GM19372 (cell line): ENCODE data around the gene NTM.

Experiments
- ATAC-seq: cut with Tn5 transposase; IDR thresholded peaks from one replicate; pipeline ENCODE4 v1.9.1; 2021; ENCODE audit warnings: mild to moderate bottlenecking, low read depth, moderate library complexity; ENCODE audit not compliant: unreplicated experiment

Gene NTM

DNA sequence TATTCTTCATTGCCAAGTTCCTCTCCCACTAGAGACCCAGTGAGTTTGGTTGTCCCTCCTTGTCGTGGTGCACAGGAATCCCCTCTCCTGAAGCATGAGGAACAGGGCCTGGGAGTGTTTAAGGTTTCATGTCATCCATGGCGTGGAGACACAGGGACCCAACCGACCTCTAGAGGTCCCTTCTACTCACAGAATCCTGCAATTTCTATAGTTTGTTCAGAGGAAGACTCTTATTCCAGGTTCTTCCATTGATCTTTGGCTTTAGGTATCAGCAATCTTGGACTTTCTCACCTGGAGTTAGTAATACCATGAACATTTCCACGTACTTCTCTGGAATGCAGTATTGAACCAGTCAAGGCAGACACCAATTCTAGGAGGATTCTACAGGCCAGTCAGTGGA, 548.2 kb downstream of the NTM start:
- no peak for ATAC-seq

DNA sequence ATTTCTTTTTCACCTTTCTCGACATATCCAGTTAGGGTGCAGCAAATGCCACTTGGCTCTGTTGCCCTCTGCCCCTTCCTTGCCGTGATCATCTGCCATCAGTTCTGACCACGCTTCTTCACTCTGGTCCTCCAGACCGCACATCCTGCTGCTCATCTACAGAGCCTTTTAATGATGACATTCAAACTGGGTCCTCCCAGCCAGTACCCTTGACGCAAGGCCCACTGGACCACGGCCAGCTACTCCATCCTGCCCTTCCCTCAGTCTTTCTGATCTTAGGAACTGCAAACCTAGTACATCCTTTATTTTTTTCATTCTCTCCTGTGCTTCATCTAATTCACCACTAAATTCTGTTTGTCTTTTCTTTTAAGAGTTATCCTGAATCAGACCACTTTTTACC, 551.8 kb downstream of the NTM start:
- no peak for ATAC-seq

DNA sequence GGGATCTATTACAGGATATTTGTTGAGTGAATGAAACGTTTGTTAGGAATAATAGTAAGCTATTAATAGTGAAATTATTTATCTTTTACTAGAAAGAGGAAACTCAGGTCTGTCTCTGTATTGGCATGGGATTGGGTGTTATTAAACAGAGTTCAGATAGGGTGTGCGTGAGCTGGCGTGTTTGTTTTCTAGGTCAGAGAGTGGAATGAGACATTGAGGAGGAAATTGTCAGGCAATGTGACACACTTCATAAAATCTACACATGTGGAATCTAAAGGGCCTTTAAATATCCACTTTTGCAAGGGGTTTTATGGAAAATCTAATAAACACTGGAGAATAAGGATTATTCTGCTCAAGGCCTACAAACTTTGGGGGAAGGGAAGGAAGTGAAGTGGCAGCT, 552.9 kb downstream of the NTM start:
- ATAC-seq: no peak

DNA sequence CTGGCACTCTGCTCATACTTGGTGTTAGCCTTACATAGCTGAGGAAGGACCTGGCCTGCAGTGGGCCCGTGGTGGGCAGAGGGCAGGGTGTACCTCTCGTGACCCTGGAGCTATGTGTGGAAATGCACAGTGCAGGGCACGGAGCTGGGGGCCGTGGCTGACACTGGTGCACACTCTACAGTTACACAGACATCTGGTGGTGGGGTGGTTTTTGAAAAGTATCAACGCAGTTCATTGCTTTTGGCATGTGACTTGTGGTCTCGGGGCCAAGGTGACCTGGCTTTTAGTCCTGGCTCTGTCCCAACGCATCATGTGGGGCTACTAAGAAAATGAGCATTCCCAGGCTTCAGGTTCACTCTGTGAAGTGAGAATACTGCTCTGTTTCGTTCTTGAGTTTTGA, 553.6 kb downstream of the NTM start:
- no peak for ATAC-seq

DNA sequence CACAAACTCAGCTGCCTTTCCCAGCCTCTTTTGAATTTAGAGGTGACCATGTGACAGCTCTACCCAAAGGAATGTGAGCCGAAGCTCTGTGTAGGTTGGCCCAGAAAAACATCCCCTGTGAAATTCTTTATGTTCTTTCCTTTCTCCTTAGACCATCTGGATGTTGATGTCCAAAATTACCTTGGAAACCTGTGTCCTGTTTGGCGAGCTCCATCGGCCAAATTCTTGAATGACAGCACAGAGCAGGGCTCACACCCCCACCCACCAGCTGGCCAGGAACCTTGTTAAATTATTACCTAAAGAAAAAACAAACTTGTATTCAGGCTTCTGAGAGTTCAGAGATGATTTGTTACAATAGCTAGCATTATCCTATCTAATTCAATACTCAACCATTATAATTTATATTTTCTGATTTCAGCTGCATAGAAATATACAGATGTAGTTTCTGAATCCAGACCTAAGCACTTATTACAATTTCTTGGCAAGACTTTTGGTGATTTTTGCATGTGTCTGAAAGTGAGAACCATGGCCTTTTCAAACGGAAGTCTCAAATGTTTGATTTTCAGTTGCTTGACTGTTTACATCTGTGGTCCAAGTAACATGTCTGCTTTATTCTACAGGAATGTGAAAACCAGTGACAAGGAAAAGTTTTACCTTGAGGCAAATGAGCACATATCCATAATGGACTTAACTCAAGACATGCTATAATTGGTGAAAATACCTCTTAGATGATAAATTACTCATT, 554.2 kb downstream of the NTM start:
- ATAC-seq: no peak

DNA sequence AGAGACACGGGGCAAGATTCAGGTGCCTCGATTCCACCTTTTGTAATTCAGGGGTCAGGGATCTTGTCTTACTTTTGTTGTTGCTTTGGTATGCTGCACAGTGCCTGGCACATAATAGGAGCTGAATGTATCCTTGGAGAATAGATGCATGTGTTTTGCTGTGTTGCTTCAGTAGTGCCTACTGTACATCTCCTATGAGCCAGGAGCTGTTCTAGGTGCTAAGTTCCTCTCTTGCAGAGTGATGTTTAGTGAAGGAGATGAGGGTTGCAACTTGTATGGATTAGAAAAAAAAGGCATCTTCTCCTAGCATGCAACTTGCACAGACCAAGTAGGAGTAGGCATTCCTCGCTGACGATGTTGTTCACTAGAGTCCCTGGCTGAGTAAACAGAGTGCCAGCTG, 555.4 kb downstream of the NTM start:
- no peak for ATAC-seq

DNA sequence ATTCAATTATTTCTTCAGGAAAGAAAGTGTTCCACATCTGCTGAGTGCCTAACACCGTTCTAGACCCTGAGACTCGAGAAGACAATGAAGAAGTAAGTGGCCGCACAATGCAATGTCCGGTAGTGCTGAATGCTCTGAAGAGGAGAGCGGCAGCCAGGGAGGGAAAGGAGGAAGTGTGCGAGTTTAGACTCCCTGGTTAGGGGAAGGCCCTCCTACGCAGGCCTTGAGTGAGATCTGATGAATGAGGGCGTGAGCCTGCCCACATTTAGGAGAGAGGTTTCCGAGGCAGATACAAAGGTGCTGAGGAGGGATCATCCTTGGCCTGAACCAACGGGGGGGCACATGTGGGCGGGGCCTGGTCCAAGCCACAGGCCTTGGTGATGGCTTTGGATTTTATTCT, 558.6 kb downstream of the NTM start:
- no peak for ATAC-seq

DNA sequence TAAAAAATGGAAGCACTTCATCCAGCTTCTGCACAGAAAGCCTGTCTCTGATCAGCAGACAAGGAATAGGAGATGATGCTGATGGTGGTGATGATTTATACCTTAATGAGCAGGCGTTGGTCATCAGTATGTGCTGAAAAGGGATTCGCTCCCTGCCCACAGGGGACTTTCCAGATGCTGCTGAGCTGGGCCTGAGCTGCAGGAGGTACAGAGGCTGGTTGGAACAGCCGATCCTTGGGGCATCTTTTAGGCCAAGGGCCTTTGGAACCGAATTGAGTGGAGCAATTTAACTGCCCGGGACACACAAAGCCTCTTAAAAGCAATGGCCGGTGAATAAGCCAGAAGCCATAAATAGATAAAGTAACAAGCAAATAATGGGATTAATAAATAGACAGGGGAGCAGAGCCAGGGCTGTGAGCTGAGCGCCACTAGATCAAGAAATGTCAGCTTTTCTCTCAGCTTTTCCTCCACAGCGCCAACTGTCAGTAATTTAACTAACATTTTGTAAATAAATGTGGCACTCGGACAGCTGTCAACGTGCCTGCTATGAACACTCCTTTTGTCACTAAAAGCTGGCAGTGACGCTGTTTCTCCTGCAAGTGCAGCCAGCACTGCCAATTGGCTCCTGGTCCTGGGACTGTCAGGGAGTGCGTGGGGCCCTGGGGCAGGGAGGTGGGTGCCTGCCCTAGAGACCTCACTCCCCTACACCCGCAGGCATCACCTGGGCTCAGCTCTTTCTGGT, 562.3 kb downstream of the NTM start:
- ATAC-seq: no peak

DNA sequence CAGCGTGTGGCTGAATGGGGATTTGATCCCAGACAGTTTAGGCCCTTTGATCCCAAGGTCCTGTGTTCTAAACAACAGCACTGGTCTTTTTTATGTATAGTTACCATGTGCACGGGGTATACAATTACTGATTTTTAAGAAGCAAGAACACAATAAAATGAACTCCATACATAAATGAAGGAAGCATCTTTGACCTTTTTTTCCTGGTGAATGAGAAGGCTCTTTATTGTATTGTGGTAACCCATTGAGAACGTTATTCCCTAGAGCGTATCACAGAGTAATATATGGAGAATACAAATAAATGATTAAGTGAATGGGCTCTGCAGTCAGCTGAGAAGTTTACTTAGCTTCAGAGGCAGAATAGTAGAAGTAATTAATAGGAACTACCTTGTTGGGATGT, 563.6 kb downstream of the NTM start:
- no peak for ATAC-seq

DNA sequence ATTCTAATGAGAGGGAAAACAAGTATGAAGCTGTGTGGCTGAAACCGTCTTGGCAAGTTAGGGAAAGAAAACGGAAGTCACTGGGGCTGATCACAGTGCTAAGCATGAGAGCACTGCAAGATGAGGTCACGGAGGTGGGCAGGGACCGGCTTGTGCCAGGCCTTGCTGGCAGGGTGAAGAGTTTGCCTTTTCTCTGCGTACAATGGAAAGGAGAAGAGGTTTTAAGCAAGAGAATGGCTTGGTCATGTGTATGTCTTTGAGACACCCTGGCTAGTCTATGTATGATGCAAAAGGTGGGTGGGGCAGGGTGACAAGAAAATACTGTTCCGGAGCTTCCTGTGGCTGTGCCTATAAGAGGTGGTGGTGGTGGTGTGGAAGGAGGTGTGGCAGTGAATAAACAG, 567.9 kb downstream of the NTM start:
- ATAC-seq: no peak

DNA sequence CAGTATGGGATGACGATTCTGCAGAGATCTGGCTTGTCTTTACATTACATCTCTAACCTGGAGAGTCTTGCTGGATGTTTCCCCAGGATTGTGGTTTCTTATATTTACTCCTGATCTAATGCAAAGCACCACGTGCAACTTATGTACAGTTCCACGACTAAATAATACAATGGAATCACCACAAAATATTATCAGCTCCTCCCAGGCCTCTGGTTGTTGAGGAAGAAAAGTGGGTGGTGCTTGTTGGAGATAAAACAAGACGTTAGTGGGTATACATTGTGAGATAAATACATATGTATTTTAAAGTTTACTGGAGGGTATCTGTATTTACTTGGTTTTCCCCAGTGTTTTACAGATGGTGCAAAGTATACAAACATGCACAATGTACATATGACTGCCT, 569.7 kb downstream of the NTM start:
- no peak for ATAC-seq

DNA sequence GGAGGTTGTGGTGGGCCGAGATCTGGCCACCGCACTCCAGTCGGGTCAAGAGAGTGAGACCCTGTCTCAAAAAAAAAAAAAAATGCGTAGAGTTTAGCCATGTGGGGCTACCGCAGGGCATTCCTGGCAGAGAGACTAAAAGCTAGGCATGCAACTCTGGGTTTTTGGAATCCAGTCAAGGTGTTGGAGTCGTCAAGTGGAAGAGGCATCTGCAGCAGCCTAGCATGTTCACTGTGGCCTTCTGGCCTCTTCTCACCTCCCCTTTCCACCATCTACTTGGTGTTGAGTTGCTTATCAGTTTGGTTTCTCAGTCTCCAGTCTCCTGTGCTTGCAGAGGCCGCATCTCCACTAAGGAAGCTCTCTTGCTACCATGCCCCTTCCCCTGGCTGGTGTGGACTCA, 572.5 kb downstream of the NTM start:
- ATAC-seq: no peak

DNA sequence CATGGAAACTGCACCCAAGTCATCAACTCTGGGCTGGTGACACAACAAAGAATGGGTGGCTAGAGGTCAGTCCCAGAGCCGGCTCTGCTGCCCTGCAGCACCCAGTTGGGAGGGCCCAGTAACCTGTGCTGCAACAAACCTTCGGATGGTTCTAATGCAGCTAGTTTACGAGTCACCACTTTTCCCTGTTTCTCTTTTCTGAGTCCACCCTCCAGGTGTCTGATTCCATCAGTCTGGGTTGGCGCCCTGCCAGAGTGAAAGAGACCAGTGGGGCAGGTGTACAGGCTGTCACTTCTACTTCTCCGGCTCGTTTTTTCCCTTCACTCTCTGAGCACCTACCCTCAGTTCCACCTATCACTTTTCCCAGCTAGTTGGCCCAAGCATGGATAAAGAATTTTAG, 572.9 kb downstream of the NTM start:
- ATAC-seq: no peak

DNA sequence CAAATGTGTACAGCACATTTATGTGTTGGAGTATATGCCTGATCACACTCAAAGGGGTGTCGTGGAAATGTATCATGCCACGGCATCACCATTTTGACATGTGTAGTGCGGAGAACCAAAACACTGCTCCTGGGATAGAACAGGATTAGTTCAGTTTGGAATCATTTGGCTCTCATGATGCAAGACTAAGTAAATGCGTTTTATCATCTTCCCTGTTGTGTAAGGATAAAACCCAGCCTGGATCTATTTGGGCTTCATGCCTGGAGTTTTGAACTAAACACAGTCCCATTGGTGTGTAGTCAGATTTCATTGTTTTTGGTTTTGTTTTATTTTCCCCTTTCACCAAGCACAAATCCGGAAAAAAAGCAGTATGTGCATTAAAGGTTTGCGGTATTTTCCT, 574.3 kb downstream of the NTM start:
- ATAC-seq: no peak

DNA sequence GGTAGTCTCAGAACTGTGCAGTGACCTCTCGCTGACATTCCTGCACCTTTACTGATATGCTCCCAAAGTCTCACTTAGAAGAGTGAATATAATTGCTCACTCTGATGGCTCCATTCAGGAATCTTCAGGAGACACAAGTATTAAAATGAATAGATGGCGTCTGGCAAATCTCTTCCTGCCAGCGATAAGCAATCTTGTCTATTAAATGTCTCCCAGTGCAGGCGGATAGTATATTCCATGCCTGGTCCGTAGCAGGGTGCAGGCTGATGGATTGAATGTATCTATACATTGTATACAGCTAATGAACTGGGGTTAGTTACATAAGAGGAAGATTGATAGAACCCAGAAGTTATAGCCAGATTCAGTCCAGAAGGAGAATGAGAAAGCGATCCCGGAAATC, 575.3 kb downstream of the NTM start:
- no peak for ATAC-seq

DNA sequence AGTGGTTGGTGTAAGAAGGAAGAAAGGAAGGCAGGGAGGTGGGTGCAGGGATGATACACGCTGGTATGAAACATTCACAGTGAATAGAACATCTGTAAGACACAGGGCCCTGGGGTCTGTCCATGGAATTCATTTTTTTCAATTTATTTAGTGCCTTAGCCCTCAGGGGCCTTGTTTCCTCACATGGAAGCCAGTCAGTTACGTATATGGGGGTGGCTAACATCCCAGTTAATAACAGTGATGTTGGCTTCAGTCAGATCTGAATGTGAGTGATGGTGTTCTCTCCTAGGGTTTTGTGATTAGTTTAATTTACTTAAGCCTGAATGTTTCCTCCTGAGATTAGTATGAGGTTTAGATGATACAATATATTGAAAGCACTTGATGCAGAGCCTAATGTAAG, 577.1 kb downstream of the NTM start:
- no peak for ATAC-seq

DNA sequence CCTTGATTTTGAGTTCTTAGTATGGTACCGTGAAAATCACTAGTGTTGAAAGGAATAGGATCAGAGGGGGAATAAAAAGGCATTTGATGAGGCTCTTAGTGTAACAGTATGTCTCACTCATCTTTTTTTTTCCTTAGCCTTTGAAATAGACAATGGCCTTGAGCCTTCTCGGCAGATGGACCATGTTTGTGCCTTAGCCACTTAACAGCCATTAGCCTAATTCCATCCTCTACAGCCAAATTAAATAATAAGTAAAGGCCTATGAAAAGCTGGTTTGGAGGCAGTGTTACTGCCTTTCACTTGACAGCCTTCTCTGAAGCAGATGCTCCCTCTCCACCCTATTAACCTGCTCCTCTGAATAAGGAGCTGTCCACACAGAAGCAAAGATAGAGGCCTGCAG, 580.7 kb downstream of the NTM start:
- ATAC-seq: no peak

DNA sequence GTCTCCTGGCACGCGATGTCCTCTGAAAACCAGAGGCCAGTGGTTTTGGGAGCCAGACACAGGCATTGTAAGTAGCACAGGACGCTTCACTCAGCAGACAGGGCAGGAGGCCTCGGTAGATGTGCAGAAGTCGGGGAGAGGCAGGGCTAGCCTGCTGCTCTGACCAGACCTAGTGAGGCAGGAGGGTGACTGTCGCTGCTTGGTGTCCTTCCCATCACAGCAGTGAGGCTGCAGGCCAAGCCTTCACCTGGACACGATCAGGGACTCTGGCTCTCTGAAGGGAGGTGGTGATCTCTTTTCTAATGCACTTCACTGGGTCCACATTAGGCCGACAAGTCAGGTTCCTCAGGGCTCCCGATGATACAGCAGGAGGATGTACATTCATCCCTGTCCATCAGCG, 583.7 kb downstream of the NTM start:
- ATAC-seq: no peak

DNA sequence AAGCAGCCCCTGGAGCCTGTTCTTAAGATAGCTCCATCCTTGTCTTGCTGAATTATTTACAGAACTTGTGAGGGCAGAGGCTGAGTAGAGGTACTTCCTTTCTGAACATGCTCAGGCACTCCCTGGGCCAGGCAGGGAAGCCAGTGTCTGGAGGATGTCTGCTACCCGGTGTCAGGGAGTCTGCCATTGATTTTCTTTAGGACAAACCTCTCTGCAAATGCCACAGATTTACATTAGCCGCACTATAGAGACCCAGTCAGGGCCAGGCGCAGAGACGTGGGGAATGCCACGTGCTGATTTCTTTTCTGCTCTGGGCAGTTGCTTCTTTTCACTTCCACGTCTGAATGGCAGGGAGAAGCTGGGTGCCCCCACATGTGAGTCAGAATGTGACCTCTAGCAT, 585.5 kb downstream of the NTM start:
- ATAC-seq: no peak

DNA sequence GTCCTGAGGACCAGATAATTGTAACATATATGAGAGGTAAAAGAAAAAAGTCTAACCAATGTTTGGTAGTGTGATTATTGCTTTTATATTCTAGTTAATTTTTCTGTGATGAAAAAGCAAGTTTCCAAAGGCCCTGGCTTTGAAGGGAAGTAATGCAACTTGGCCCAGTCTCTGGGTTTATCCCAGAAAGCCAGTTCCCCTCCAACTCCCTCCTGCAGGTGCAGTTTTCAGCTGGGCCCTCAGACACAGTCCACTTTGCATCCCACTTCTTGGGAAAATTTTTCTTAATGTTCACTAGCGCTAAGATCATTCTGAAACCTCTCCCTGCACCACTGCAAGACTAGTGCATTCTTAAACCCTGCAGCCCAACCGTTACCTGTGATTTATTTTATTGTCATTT, 586.8 kb downstream of the NTM start:
- no peak for ATAC-seq

DNA sequence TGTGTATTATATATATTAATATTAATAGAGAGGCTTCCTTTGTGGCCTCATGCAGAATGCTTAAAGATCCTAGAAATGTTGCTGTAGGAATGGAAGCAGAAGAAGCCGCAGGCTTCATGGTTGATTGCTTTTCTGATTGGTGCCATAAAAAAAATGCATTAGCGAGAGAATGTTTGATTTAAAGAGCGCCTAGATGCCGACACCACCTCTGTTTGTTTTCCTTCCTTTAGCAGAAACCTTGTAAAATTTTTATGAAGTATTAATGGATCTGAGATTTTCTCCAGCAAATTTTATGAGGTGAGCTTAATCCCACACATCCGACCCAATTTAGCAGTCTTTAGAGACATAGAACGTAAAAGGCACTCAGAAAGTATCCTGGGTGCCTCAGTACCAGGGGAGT, 587.5 kb downstream of the NTM start:
- no peak for ATAC-seq

DNA sequence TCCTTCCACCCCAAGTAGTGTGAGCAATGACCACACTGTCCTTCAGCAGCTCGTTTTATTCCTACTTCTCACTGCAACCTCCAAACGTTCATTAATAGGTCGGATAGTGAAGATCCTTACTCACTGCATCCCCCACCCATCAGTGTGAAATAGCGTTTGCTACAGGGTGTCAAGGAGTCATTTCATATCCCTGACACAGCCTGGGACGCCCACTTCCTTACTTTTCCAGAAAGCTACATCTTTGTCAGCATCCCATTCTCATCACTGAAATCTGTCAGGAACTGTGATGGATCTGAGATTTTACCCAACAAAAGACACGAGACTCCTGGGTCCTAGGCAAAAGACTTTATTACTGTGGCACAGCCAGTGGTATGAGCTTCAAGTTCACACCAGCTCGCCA, 592.4 kb downstream of the NTM start:
- ATAC-seq: no peak
